ENCODE measurements around the gene HNRNPL. TPM values are rescaled to one million over a fixed set of nuclear protein-coding genes. Genes with fewer than 3 reads are reported as not detected.
"Not testable (repeated sequence)": the region's sequence is repeated elsewhere in the genome, so short reads cannot be mapped to it uniquely, and the experiment has no call there.

The HNRNPL gene
- total RNA-seq, 1 donor from 2014 or later, result 444 TPM

DNA sequence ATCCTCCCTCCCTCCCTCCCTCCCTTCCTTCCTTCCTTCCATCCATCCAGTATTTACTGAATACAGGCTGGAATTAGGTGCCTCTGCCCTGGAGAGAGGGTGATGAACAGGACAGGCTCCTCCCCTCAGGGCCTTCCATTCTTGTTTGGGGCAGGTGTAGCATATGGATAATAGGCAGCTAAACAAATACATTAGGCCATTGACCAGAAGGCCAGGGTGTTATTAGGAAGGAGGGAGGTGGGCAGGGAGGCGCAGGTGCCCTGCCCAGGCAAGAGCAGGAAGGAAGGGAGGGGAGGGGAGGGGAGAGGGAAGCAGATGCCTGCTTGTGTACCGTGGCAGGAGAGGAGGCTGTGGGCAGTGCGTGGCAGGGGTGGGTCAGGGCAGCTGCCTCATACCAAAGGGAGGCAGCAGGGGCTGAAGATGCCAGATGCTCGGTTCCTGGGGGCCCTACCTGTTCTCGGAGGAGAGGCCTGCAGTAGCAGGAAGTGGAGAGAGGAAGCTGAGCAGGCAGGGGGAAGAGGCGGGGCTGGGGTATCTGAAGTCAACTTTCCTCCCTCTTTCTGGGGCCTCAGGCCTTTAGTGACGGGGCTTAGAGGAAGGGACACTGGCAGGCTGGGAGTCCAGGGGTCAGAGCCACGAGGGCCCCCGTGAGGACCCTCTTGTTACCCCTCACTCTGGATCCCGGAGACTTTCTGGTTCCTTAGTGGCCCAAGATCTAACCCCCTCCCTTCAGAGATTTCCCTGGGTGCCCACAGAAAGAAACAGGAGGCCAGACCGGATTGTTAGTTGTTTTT is 28.2 kb upstream of the HNRNPL start, which contains the start of gene RINL:
RINL (minus strand) TSS at position 495 of the 794 bp plus-strand sequence. CDS start 1,533 bp downstream, outside the sequence.
- H3K27me3 Mint-ChIP-seq, result no peaks in the 10 kb centered on the region
- H3K9me3 Mint-ChIP-seq (ENCODE audit: low read depth), result no peaks in the 10 kb centered on the region
- H3K4me1 Mint-ChIP-seq (ENCODE audit: low read depth), result peaks cover 18% of the 10 kb centered on the region
- H3K36me3 Mint-ChIP-seq (ENCODE audit: insufficient read depth), result peaks cover 1% of the 10 kb centered on the region
- peak within 1 kb of the TSS; percentile 74 for H3K27ac Mint-ChIP-seq
- no peak for DNase-seq (ENCODE audit: low spot score, unreplicated experiment)
- TF ChIP-seq, protein P1, sequence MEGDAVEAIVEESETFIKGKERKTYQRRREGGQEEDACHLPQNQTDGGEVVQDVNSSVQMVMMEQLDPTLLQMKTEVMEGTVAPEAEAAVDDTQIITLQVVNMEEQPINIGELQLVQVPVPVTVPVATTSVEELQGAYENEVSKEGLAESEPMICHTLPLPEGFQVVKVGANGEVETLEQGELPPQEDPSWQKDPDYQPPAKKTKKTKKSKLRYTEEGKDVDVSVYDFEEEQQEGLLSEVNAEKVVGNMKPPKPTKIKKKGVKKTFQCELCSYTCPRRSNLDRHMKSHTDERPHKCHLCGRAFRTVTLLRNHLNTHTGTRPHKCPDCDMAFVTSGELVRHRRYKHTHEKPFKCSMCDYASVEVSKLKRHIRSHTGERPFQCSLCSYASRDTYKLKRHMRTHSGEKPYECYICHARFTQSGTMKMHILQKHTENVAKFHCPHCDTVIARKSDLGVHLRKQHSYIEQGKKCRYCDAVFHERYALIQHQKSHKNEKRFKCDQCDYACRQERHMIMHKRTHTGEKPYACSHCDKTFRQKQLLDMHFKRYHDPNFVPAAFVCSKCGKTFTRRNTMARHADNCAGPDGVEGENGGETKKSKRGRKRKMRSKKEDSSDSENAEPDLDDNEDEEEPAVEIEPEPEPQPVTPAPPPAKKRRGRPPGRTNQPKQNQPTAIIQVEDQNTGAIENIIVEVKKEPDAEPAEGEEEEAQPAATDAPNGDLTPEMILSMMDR (IDR thresholded peaks at IDR 0.05; ENCODE audit: unreplicated experiment), result no peak
- H3K4me3 Mint-ChIP-seq (ENCODE audit: low read depth), result no peak within 1 kb of the TSS

GRCh38 chr19:38875656-38876395 is 26.0 kb upstream of the HNRNPL start:
- Mint-ChIP-seq H3K27ac (peak overlapping the region; percentile 81), H3K9me3 (ENCODE audit: low read depth) (no peaks in the 10 kb centered on the region), H3K27me3 (no peaks in the 10 kb centered on the region), H3K4me1 (ENCODE audit: low read depth) (peaks cover 18% of the 10 kb centered on the region), H3K4me3 (ENCODE audit: low read depth) (no peak overlapping the region), H3K36me3 (ENCODE audit: insufficient read depth) (no peaks in the 10 kb centered on the region)
- no peak for DNase-seq (ENCODE audit: low spot score, unreplicated experiment)
- TF ChIP-seq, protein P1 (IDR thresholded peaks at IDR 0.05; ENCODE audit: unreplicated experiment), result no peak

DNA sequence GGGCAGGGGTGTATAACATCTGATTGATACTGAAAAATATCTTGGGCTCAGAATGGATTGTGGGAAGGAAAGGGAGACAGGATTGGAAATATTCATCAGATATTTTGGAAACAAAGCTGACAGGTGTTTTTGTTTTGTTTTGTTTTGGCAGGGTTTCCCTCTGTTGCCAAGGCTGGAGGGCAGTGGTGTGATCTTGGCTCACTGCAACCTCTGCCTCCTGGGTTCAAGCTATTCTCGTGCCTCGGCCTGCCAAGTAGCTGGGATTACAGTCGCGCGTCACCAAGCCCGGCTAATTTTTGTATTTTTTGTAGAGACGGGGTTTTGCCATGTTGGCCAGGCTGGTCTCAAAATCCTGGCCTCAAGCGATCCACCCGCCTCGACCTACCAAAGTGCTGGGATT is 23.6 kb upstream of the HNRNPL start:
- H3K27me3 Mint-ChIP-seq; H3K27ac Mint-ChIP-seq; DNase-seq (ENCODE audit: low spot score, unreplicated experiment); H3K9me3 Mint-ChIP-seq (ENCODE audit: low read depth); H3K36me3 Mint-ChIP-seq (ENCODE audit: insufficient read depth); H3K4me3 Mint-ChIP-seq (ENCODE audit: low read depth): not testable (repeated sequence)
- peaks cover 18% of the 10 kb centered on the region for H3K4me1 Mint-ChIP-seq (ENCODE audit: low read depth)

DNA sequence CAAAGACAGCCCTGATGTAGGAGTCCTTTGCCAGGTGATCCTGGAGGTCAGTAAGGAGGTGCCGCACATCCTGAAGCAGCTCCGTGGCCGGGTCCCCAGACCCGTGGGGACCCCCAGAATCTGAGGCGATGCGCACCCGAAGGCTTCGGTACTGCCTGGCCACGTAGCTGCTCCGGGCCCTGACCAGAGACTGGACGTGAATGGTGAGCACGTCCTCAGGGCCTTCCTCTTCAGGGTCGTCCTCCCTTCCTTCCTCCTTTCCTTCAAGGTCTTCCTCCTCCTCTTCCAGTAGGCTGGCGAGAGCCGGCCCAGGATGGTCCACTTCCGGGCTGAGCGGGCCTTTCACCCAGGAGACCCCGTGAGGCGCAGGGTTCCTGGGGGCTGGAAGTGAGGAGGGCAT is 20.8 kb upstream of the HNRNPL start:
- no peak for DNase-seq (ENCODE audit: low spot score, unreplicated experiment)
- Mint-ChIP-seq H3K27ac (no peak overlapping the region), H3K27me3 (no peaks in the 10 kb centered on the region), H3K4me3 (ENCODE audit: low read depth) (peak overlapping the region; percentile 53), H3K9me3 (ENCODE audit: low read depth) (no peaks in the 10 kb centered on the region), H3K4me1 (ENCODE audit: low read depth) (peaks cover 5% of the 10 kb centered on the region), H3K36me3 (ENCODE audit: insufficient read depth) (no peaks in the 10 kb centered on the region)
- TF ChIP-seq, protein P1 (IDR thresholded peaks at IDR 0.05; ENCODE audit: unreplicated experiment), result no peak

- Mint-ChIP-seq H3K4me1 (ENCODE audit: low read depth) (peaks cover 5% of the 10 kb centered on the region), H3K4me3 (ENCODE audit: low read depth) (peak overlapping the region; percentile 66), H3K27ac (peak overlapping the region; percentile 41), H3K9me3 (ENCODE audit: low read depth) (no peaks in the 10 kb centered on the region), H3K36me3 (ENCODE audit: insufficient read depth) (no peaks in the 10 kb centered on the region), H3K27me3 (no peaks in the 10 kb centered on the region)
- TF ChIP-seq, protein P1 (IDR thresholded peaks at IDR 0.05; ENCODE audit: unreplicated experiment), result peak; percentile 79
- DNase-seq (ENCODE audit: low spot score, unreplicated experiment), result peak; percentile 76
Observed at GRCh38 chr19:38869836-38870607, 20.2 kb upstream of the HNRNPL start.

Measured in progenitor cell of endocrine pancreas (in vitro differentiated cells).